ENCODE measurements around the gene PODXL.

The PODXL gene

GRCh38 chr7:131455001-131455400, 101.4 kb downstream of the PODXL start:
- DNase-seq (ENCODE audit: low read depth in 1 of 2, low spot score in 1 of 2), result no peak

DNA sequence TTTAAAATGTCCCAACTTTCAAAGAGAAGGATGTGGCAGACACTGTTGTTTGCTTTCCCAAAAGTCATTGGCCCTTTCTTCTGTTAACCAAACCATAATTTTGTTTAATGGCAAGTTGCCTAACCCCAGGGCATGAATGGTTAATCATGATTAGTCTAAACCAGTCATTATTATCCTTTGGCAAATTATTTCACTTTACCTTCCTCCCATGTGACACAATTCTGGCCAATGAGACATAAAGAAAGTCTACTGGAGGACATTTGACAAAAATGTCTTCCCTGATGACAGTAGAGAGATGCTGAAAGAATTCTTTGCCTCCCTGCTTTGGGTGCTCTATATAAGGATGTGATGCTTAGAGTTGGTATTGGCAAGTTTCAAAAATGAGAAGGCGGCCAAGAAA, 101.9 kb downstream of the PODXL start:
- DNase-seq (ENCODE audit: low read depth in 1 of 2, low spot score in 1 of 2), result no peak
